ENCODE measurements around the gene DENND5A.

The DENND5A gene

DNA sequence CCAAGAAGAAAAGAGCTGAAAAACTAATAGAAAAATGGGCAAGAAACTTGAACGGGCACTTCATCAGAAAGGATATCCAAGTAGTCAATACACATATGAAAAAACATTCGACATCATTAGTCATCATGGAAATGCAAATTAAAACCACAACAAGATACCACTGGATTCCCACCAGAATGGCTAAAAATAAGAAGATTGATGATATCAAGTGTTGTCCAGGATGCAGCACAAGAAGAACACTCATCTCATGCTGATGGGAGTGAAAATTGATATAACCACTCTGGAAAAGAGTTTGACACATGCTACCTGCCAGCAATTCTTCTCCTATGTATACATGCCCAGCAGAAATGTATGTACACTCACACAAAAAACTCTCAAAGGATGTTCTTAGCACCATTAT, 146.9 kb downstream of the DENND5A start:
- Mint-ChIP-seq H3K4me3 (no peak overlapping the region), H3K4me1 (peaks cover 6% of the 10 kb centered on the region), H3K36me3 (ENCODE audit: low read depth) (peaks cover 30% of the 10 kb centered on the region), H3K9me3 (peaks cover 18% of the 10 kb centered on the region), H3K27me3 (ENCODE audit: low read depth, poor library complexity) (no peaks in the 10 kb centered on the region), H3K27ac (no peak overlapping the region)
- no peak for DNase-seq
- no peak for TF ChIP-seq CTCF (IDR thresholded peaks at IDR 0.05)

DNA sequence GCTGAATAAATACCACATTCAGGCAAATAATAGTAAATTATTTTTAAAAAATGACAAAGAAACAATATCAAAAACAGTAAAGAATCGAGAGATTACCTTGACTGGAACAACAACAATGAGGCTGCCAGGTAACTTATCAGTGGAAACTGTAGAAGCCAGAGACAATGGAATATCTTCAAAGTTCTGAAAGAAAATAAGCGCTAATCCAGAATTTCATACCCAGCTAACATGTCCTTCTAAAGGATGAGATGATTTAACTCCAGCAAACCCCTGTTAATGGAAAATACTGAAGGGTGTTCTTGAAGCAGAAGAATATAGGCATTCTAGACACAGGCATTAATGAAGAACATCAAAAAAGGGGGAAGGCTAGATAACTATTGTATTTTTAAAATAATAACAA, 153.1 kb downstream of the DENND5A start:
- TF ChIP-seq CTCF (IDR thresholded peaks at IDR 0.05): no peak
- Mint-ChIP-seq H3K27me3 (ENCODE audit: low read depth, poor library complexity) (no peaks in the 10 kb centered on the region), H3K9me3 (peaks cover 42% of the 10 kb centered on the region), H3K4me1 (no peaks in the 10 kb centered on the region), H3K36me3 (ENCODE audit: low read depth) (peaks cover 40% of the 10 kb centered on the region), H3K27ac (no peak overlapping the region), H3K4me3 (no peak overlapping the region)
- DNase-seq: no peak

GRCh38 chr11:9109858-9110731, 155.1 kb downstream of the DENND5A start:
- H3K4me3 Mint-ChIP-seq: no peak overlapping the region
- no peaks in the 10 kb centered on the region for H3K27me3 Mint-ChIP-seq (ENCODE audit: low read depth, poor library complexity)
- H3K4me1 Mint-ChIP-seq: no peaks in the 10 kb centered on the region
- peaks cover 32% of the 10 kb centered on the region for H3K36me3 Mint-ChIP-seq (ENCODE audit: low read depth)
- H3K9me3 Mint-ChIP-seq: peaks cover 37% of the 10 kb centered on the region
- TF ChIP-seq CTCF (IDR thresholded peaks at IDR 0.05): no peak
- no peak for DNase-seq
- H3K27ac Mint-ChIP-seq: no peak overlapping the region

DNA sequence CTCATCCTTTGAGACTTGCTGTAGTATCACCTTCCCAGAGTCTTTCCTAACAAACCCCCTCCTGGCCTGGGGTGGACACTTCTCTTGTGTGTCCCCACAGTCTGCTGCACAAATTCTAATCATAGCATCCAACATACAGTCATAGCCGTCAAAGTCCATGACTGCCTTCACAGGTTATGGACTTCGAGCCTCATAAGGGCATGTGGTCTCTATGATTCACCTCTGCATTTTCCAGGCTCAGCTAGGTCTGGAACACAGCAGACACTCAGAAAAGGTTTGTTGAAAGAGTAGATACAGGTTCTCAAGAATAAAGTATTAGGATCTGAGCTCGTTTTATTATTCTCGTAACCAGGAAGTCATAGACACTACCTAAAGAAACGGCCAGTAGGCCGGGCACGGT, 160.6 kb downstream of the DENND5A start:
- Mint-ChIP-seq H3K27me3 (ENCODE audit: low read depth, poor library complexity) (peaks cover 4% of the 10 kb centered on the region), H3K27ac (no peak overlapping the region), H3K4me1 (peaks cover 10% of the 10 kb centered on the region), H3K9me3 (no peaks in the 10 kb centered on the region), H3K4me3 (no peak overlapping the region), H3K36me3 (ENCODE audit: low read depth) (no peaks in the 10 kb centered on the region)
- DNase-seq: no peak
- TF ChIP-seq CTCF (IDR thresholded peaks at IDR 0.05): no peak

DNA sequence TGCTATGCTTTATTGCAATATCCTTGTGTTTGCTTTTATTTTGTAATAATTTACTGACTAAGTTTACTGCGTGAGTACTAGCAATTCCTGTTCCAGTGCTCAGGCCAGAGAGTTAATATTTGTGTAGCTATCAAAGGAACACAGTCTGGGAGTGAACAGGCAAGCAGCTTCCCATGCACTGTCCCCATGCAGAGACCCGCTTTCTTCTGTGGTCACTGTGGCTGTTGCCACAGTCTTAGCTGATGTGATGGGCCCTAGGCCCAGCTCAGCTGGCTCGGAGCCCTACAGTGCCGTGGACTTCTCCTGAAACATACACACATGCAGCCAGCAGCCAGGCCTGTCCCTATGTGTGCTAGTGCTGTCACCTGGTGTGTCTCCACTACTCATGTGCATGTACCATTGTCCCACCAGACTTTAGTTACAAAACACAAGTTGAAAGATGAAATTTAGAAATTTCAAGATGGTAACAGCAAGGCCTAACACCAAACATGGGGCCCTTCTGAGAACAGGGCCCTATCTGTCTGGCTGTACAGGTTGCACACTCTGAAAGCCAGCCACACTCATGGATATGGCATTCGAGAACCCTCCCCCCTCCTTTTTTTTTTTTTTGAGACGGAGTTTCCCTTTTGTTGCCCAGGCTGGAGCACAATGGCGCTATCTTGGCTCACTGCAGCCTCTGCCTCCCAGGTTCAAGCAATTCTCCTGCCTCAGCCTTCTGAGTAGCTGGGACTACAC, 161.4 kb downstream of the DENND5A start:
- Mint-ChIP-seq H3K27me3 (ENCODE audit: low read depth, poor library complexity) (peaks cover 6% of the 10 kb centered on the region), H3K36me3 (ENCODE audit: low read depth) (no peaks in the 10 kb centered on the region), H3K9me3 (no peaks in the 10 kb centered on the region), H3K27ac (no peak overlapping the region), H3K4me3 (no peak overlapping the region), H3K4me1 (peaks cover 11% of the 10 kb centered on the region)
- TF ChIP-seq CTCF (IDR thresholded peaks at IDR 0.05): no peak
- DNase-seq: no peak
